Fibroblast of lung (primary cell): ENCODE data around the gene UBE2E2. TPM values are rescaled to one million over a fixed set of nuclear protein-coding genes. Genes with fewer than 3 reads are reported as not detected.

Experiments
- DNase-seq, 2 donors: peaks; one replicate each; pipeline versions ENCODE4 v3.0.0 to v3.0.0-alpha.2; 2010; ENCODE audit warnings: low read depth in 2 of 2
- H2AFZ ChIP-seq: 2 replicates; pipeline ENCODE4 v1.5.1; 2012; ENCODE audit warnings: low read length, control low read depth, inconsistent platforms
- H3K27ac ChIP-seq: 2 replicates; pipeline ENCODE4 v1.5.1; 2011; ENCODE audit warnings: low read length, control low read depth; ENCODE audit not compliant: insufficient read depth
- H3K27me3 ChIP-seq: 2 replicates; pipeline ENCODE4 v1.5.1; 2011; ENCODE audit warnings: mild to moderate bottlenecking, low read length; ENCODE audit not compliant: control insufficient read depth, insufficient read depth
- H3K36me3 ChIP-seq: 2 replicates; pipeline ENCODE4 v1.5.1; 2011; ENCODE audit warnings: low read length; ENCODE audit not compliant: control insufficient read depth, insufficient read depth
- H3K4me1 ChIP-seq: 2 replicates; pipeline ENCODE4 v1.5.1; 2011; ENCODE audit warnings: low read length; ENCODE audit not compliant: control insufficient read depth, insufficient read depth; ENCODE audit errors: extremely low read depth
- H3K4me2 ChIP-seq: 2 replicates; pipeline ENCODE4 v1.5.1; 2011; ENCODE audit warnings: low read length, control low read depth; ENCODE audit not compliant: insufficient read depth; ENCODE audit errors: extremely low read depth
- H3K4me3 ChIP-seq, 4 experiments: fragments of 200-600 bp in 1 of 4; sonication (generic) in 1 of 4; replicated peaks in 1 of 4; 2 replicates each; pipeline ENCODE4 v1.5.1; 2011 to 2016; ENCODE audit warnings: low read length in 4 of 4, low read depth in 3 of 4, mild to moderate bottlenecking in 3 of 4, control low read depth in 2 of 4, inconsistent platforms in 1 of 4, mixed read lengths in 1 of 4; ENCODE audit not compliant: insufficient read depth in 1 of 4; ENCODE audit errors: control extremely low read depth in 1 of 4
- H3K79me2 ChIP-seq: 2 replicates; pipeline ENCODE4 v1.5.1; 2012; ENCODE audit warnings: mild to moderate bottlenecking, low read length, inconsistent platforms; ENCODE audit not compliant: control insufficient read depth, insufficient read depth
- H3K9ac ChIP-seq: 2 replicates; pipeline ENCODE4 v1.5.1; 2011; ENCODE audit warnings: mild to moderate bottlenecking, low read length, control low read depth; ENCODE audit not compliant: insufficient read depth
- H3K9me3 ChIP-seq: 2 replicates; pipeline ENCODE4 v1.5.1; 2012; ENCODE audit warnings: low read depth, low read length; ENCODE audit not compliant: control insufficient read depth, insufficient read depth
- H4K20me1 ChIP-seq: 2 replicates; pipeline ENCODE4 v1.5.1; 2011; ENCODE audit warnings: low read length; ENCODE audit not compliant: control insufficient read depth, insufficient read depth; ENCODE audit errors: extremely low read depth
- EZH2 ChIP-seq: IDR thresholded peaks from 2 replicates; pipeline ENCODE4 v1.5.1; 2012; ENCODE audit warnings: low read length, control low read depth, mild to moderate bottlenecking; ENCODE audit errors: missing control alignments
- polyA plus RNA-seq, 2 donors: library from polyadenylated mRNA; depleted of rRNA in 1 of 2; stranded (reverse) in 1 of 2; unstranded in 1 of 2; fragments of >200 nt; gene quantifications; 2 replicates each; pipeline ENCODE4 v1.2.1, GENCODE V29; 2011 to 2012; ENCODE audit warnings: missing spikeins in 1 of 2
- total RNA-seq: library from RNA; depleted of rRNA; stranded (reverse); fragments of >200 nt; gene quantifications from 2 replicates; pipeline ENCODE4 v1.2.1, GENCODE V29; 2014
- TF ChIP-seq, protein P1 (sequence below), 2 donors: IDR thresholded peaks in 1 of 2; conservative IDR thresholded peaks in 1 of 2; 1 replicate in 1 of 2; 2 replicates in 1 of 2; pipeline ENCODE4 v1.5.1; 2011 to 2012; ENCODE audit warnings: low read length in 2 of 2, control low read depth in 1 of 2, inconsistent platforms in 1 of 2, low read depth in 1 of 2, mild to moderate bottlenecking in 1 of 2

Gene UBE2E2
- total and polyA plus RNA-seq, 2 donors (not counting 1 experiment from before 2014, with no cell fraction given), result 79.8 to 127 TPM

DNA sequence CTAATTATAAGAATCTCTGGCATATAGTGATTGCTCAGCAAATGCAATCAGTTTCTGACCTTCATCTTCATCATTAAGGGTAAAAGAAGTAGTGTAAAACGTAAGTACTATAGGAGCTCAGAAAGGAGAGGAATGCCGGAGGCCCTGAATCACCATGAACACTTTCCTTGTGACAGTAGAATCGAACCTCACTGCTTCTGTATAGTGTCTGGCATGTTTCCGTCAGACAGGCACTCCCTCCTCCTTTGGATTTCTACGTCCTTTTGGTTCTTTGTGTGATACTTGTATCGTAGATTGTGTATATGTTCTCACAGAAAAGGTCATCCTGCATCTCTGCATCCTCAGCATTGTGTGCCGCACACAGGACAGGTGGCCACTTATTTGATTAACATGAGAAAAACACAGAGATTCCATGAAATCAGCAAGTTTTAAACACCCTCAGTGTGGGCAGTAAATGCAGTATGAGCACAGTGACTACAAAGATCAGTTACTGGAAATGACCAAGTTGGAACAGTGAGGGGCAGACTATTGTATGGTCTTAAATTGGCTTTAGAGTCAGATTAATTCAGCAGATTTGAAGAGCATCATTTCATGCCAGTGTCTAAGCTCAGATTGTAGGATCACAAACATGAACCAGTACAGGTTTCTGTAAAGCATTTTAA is 234.5 kb downstream of the UBE2E2 start:
- peaks cover 2% of the 10 kb centered on the region for H4K20me1 ChIP-seq

DNA sequence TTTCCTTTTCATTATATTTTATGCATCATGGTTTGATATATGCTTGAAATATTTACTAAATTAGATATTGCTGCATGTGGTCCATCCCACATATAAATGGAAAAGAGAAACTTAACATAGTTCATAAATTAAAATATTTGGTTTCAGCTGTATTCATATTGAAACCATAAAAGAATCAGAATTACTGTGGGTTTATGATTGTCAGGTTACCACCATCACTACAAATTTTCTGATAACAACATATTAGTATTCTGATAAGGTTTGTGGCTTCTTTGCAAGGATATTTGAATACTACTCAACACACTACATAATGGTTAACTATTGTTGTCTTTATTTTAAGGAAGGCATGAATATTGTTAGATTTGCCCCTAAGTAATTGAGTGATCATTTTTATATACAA is 235.5 kb downstream of the UBE2E2 start:
- Histone ChIP-seq H3K27ac (no peak overlapping the region), H4K20me1 (peaks cover 2% of the 10 kb centered on the region)

More for the DNA sequence above, 234.5 kb downstream of the UBE2E2 start:
- no peaks in the 10 kb centered on the region for H3K27me3 ChIP-seq
- H3K4me2 ChIP-seq, result no peak overlapping the region
- H2AFZ ChIP-seq, result no peak overlapping the region
- H3K9ac ChIP-seq, result no peak overlapping the region
- H3K36me3 ChIP-seq, result no peaks in the 10 kb centered on the region
- no peak overlapping the region for H3K27ac ChIP-seq
- no peak overlapping the region for H3K4me3 ChIP-seq
- TF ChIP-seq EZH2, result no peak
- TF ChIP-seq, protein P1, sequence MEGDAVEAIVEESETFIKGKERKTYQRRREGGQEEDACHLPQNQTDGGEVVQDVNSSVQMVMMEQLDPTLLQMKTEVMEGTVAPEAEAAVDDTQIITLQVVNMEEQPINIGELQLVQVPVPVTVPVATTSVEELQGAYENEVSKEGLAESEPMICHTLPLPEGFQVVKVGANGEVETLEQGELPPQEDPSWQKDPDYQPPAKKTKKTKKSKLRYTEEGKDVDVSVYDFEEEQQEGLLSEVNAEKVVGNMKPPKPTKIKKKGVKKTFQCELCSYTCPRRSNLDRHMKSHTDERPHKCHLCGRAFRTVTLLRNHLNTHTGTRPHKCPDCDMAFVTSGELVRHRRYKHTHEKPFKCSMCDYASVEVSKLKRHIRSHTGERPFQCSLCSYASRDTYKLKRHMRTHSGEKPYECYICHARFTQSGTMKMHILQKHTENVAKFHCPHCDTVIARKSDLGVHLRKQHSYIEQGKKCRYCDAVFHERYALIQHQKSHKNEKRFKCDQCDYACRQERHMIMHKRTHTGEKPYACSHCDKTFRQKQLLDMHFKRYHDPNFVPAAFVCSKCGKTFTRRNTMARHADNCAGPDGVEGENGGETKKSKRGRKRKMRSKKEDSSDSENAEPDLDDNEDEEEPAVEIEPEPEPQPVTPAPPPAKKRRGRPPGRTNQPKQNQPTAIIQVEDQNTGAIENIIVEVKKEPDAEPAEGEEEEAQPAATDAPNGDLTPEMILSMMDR (conservative IDR thresholded peaks at IDR 0.05 in 1 of 2, IDR thresholded peaks at IDR 0.05 in 1 of 2; ENCODE audit: low read depth in 1 of 2, low read length in 2 of 2), result no peak
- H3K79me2 ChIP-seq, result no peaks in the 10 kb centered on the region
- no peak for DNase-seq
- H3K4me1 ChIP-seq, result no peaks in the 10 kb centered on the region
- H3K9me3 ChIP-seq, result no peaks in the 10 kb centered on the region

GRCh38 chr3:23439080-23439479 is 236.0 kb downstream of the UBE2E2 start:
- Histone ChIP-seq H3K36me3 (no peaks in the 10 kb centered on the region), H3K4me1 (no peaks in the 10 kb centered on the region), H3K9me3 (no peaks in the 10 kb centered on the region), H3K9ac (no peak overlapping the region), H3K4me2 (no peak overlapping the region), H3K27me3 (no peaks in the 10 kb centered on the region), H3K79me2 (no peaks in the 10 kb centered on the region), H3K4me3 (no peak overlapping the region), H4K20me1 (peaks cover 2% of the 10 kb centered on the region), H2AFZ (no peak overlapping the region), H3K27ac (no peak overlapping the region)
- TF ChIP-seq EZH2, result no peak
- TF ChIP-seq, protein P1 (conservative IDR thresholded peaks at IDR 0.05 in 1 of 2, IDR thresholded peaks at IDR 0.05 in 1 of 2; ENCODE audit: low read depth in 1 of 2, low read length in 2 of 2), result no peak
- no peak for DNase-seq

More for the DNA sequence above, 235.5 kb downstream of the UBE2E2 start:
- Histone ChIP-seq H3K9ac (no peak overlapping the region), H3K9me3 (no peaks in the 10 kb centered on the region), H3K4me1 (no peaks in the 10 kb centered on the region), H3K79me2 (no peaks in the 10 kb centered on the region), H3K4me3 (no peak overlapping the region), H3K36me3 (no peaks in the 10 kb centered on the region), H2AFZ (no peak overlapping the region), H3K27me3 (no peaks in the 10 kb centered on the region), H3K4me2 (no peak overlapping the region)
- TF ChIP-seq, protein P1 (conservative IDR thresholded peaks at IDR 0.05 in 1 of 2, IDR thresholded peaks at IDR 0.05 in 1 of 2; ENCODE audit: low read depth in 1 of 2, low read length in 2 of 2), result no peak
- TF ChIP-seq EZH2, result no peak
- no peak for DNase-seq
